Hematopoietic multipotent progenitor cell (in vitro differentiated cells): ENCODE results near the gene LAMP2. TPM values are rescaled to one million over a fixed set of nuclear protein-coding genes. Genes with fewer than 3 reads are reported as not detected.
A peak's percentile ranks its signal among the peaks of the same experiment; 100 is the strongest.
"Not testable (repeated sequence)": the region's sequence is repeated elsewhere in the genome, so short reads cannot be mapped to it uniquely, and the experiment has no call there.

Source experiments
- DNase-seq, 3 donors: peaks; one replicate each; pipeline ENCODE4 v3.0.0-alpha.2; 2011 to 2015; ENCODE audit warnings: low read depth in 2 of 3, low spot score in 2 of 3
- total RNA-seq: library from RNA; depleted of rRNA; stranded (reverse); fragments of >200 nt; gene quantifications from one replicate; pipeline ENCODE4 v1.2.3, GENCODE V29; 2012

Gene LAMP2
- 135 TPM for total RNA-seq

GRCh38 chrX:120468825-120469525 lies at the start of gene LAMP2:
TSS of gene LAMP2 (minus strand) at chrX:120469296. CDS start at chrX:120469169, 127 bp downstream.
- peak; percentile 50 to 87 (median 83) for DNase-seq

DNA sequence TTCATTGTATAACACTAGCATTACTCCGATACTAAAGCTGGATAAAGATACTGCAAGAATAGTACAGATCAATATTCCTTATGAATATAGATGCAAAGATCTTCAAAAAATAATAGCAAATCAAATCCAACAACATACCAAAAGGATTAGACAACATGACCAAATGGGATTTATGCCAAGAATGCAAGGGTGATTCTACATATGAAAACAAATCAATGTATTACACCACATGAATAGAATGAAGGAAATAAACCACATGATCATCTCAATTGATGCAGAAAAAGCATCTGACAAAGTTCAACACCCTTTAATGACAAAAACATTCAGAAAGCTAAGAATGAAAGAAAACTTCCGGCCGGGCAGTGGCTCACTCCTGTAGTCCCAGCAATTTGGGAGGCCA lies 48.8 kb upstream of the LAMP2 start:
- DNase-seq = no peak

DNA sequence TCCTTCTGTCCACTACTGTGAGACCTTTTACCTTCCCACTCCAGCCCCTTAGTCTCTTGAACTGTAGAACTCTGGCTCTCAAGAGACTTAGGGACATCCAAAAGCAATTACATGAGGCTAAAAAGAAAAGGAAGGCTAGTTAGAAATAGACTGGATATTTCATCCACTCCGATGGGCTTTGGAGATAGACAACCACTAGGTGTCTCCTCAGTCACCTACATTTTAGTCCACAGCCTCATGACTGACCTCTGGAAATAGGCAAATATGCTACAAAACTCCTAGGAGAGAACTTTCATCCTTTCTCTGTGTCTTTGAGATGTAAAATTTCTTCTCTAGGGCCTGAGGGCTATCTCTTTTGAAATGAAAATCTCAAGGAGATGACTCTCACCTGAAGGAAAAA lies 45.1 kb upstream of the LAMP2 start:
- DNase-seq = peak in 1 of 3 donors; percentile 26

- DNase-seq = no peak
Observed at GRCh38 chrX:120512627-120513026, 43.5 kb upstream of the LAMP2 start.

DNA sequence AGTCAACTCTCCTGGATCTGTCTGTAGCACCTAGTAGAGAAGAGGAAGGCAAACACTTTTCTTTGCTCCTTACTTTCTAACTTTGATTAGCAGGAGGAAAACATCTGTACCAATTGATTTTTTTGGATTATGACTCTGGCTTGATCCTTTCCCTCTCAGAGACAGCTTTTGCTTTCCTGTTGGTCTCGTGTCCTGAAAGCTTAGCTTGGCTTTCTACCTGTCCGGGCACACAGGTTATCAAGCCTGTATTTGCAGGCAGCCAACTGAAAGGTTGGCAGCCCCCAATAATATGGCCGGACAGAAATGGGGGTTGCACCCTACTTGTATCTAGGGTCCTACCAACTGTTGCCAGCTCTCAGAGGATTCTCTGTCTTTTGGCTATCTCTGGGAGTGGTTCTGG lies 43.1 kb upstream of the LAMP2 start:
- DNase-seq = no peak

DNA sequence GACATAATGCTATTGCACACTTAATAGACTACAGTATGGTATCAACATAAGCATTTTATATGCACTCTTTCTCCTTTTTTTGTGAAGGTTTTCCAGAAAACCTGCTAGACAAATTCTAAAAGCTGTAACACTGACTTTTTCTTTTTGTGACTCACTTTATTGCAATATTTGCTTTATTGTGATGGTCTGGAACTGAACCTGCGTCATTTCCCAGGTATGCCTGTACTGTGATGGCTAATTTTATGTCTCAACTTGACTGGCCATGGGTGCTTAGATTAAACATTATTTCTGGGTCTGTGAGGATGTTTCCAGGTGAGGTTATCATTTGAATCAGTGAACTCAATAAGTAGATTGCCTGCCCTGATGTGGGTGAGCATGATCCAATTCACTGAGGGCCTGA lies 35.5 kb upstream of the LAMP2 start:
- DNase-seq = no peak

DNA sequence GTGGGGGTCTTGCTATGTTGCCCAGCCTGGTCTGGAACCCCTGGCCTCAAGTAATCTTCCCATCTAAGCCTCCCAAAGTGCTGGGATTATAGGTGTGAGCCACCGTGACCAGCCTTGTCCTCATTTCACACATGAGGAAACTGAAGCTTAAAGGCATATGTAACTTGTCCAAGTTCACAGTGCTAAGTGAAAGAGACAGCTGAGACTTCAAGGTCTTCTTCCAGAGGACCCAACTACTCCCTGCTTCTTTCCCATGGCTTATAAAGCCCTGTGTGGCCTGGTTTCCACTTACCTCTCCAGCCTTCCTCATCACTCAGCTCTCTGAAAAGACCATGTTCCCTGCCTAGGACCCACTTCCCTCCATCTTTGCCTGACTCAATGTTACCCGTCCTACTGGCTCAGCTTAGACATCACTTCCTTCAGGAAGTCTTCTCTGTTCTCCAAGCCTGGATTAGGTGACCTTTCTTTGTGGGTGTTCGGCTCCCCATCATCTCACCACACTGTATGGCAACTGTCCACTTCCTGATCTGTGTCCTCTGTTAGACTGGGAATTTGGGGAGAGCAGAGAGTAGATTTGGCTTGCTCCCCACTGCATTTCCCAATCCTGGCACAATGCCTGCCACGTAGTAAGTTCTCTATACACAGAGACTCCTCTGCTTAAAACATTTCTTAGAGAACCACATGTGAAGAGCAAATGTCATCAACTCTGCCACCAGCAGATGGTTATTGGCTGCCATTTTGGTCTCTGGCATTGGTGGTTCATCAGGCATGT lies 30.4 kb upstream of the LAMP2 start:
- no peak for DNase-seq

GRCh38 chrX:120490119-120490518 lies 21.0 kb upstream of the LAMP2 start:
- DNase-seq = not testable (repeated sequence)

DNA sequence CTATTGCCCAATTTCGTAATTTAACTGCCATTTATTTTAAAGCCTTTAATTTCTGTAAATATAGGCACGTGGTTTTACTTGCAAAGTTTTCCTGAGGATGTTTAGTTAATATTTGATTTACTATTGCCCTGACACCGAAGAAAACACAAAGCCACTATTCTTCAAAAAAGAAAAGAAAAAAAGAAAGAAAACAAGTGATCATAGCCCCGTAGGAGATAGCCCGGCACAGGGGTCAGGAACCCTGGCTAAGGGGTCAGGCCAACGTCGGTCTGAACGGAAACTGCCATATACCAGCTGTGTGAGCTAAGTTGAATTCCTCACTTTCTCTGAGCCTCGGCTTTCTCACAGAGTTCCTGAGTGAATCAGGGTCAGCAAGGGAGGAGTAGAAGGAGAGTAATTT lies 17.7 kb upstream of the LAMP2 start:
- DNase-seq = no peak

DNA sequence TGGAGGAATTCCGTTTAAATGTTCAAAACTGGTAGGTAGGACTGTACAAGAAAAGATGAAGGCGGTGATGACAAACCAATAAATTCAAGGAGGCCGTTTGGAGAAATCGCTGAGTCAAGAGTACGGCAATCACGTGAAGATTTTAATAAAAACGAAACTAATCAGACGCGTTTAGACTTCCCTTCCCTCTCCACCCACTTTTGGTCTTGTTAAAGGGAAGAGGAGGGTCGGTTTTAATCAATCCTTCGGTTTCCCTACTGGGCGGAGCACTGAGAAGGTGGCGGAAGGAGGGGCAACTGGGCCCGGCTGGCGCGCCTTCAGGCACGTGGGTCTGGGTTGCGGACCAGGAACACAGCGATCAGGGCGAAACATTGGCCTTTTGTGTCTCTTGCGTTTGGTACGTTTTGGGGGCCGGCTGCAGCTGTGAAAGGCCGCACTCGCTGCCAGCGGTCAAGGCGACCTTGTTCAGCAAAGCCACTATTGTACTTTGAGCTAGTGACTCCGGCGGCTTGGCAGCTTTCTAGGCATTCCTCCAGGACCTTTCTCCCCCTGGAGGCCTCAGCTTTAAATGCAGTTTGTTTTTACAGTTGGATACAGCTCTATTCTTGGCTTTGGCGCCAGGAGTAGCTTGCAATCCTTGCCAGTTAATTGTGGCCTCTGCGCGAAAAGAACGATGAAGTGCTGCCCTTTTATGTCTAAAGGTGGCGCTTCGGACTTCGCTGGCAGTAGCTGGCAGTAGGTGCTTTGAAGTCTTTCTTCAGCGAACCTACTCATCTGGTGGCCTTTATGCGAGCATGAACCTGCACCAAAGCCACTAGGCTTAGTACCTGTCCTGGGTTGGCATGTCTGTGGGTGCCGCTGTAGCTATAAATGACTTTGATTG lies 16.8 kb upstream of the LAMP2 start:
- peak; percentile 22 to 91 (median 81) for DNase-seq

GRCh38 chrX:120485315-120485637 lies 16.2 kb upstream of the LAMP2 start:
- DNase-seq = no peak

GRCh38 chrX:120477453-120477852 lies 8.4 kb upstream of the LAMP2 start:
- DNase-seq = no peak

DNA sequence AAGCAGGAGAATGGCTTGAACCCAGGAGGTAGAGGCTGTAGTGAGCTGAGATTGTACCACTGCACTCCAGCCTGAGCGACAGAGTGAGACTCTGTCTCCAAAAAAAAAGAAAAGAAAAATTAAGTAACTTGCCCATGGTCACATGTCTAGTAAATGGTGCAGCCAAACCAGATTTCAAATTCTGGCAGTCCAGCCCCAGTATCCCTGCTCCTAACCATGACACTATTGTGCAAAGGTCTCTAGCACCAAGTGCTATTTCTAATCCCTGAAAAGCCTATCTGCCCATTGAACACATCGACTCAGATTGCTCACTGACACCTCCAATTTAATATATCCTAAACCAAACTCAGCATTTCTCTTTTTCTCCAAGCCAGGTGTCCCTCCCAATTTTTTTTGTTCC lies 7.6 kb upstream of the LAMP2 start:
- no peak for DNase-seq

GRCh38 chrX:120475447-120475846 lies 6.4 kb upstream of the LAMP2 start:
- peak in 1 of 3 donors; percentile 63 for DNase-seq

DNA sequence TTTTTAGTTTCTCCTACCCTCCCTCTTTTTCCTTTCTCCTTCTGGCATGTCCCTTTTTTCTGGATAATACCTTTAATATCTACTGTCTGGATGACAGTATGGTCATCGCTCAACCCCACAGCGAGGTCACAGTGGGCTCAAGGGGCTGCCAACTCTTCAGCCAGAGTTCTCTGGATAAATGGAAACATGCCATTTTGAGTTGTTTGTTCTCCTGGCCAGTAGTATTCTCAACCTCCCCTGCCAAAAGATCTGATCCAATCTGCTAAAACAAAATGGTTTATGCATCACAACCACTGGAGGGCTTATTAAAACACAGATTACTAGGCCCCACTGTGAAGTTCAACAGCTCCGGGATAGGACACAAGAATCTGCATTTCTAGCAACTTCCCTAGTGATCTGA lies 5.0 kb upstream of the LAMP2 start:
- no peak for DNase-seq

DNA sequence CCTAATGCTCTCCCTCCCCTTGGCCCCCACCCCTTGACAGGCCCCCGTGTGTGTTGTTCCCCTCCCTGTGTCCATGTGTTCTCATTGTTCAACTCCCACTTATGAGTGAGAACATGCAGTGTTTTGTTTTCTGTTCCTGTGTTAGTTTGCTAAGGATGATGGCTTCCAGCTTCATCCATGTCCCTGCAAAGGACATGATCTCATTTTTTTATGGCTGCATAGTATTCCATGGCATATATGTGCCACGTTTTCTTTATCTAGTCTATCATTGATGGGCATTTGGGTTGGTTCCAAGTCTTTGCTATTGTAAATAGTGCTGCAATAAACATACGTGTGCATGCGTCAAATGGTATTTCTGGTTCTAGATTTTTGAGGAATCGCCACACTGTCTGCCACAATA lies 561 bp upstream of the LAMP2 start:
- not testable (repeated sequence) for DNase-seq

GRCh38 chrX:120468479-120468824 lies 644 bp downstream of the LAMP2 start:
- no peak for DNase-seq

DNA sequence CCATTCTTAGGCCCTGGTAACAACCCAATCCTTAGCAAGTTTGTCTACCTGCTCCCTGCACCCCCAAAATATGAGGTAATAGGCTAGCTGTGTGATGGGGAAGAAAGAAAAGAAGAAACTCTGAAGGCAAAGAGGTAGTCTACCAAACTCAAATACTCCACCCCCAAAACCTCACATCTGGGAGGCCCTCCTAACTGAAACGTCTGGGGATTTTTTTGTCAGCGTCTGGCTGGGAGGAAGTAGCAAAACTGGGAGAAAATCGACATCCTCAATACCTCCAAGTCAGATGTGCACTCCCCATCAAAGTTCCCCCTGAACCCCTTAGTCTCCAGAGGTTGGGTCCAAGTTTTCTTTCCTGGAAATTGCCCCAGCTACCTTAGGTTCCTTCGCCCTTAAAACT lies 1.0 kb downstream of the LAMP2 start:
- DNase-seq = peak in 1 of 3 donors; percentile 39

DNA sequence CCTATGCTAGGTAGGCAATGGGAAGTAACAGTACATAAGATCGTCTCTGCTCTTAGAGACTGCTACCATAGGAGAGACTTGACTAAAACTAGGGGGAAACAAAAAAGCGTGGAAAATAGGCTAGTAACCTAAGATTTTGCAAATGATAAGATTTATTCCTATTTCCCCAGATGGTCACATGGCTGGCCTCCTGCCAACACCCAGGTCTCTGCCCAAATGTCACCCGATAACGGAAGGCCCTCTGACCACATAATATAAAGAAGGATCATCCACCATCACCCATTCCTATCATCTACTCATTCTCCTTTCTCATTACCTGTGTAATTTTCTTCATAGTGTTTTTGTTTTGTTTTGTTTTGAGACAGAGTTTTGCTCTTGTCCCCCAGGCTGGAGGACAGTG lies 4.7 kb downstream of the LAMP2 start:
- DNase-seq = no peak

GRCh38 chrX:120463241-120463640 lies 5.9 kb downstream of the LAMP2 start:
- no peak for DNase-seq

- peak in 2 of 3 donors; percentile 42 to 66 for DNase-seq
Observed at GRCh38 chrX:120462370-120462769, 6.7 kb downstream of the LAMP2 start.
